WERI-Rb-1 (cell line): ENCODE measurements around the gene GPR148.

Source experiments
- DNase-seq: peaks from one replicate; pipeline ENCODE4 v3.0.0-alpha.2; 2020
- H3K27ac ChIP-seq: fragments of 250-450 bp; sonication (Bioruptor Pico); 2 replicates; pipeline ENCODE4 v1.5.1; 2020; ENCODE audit warnings: mild to moderate bottlenecking, moderate library complexity
- H3K27me3 ChIP-seq: fragments of 250-450 bp; sonication (Bioruptor Pico); 2 replicates; pipeline ENCODE4 v1.5.1; 2021; ENCODE audit warnings: mild to moderate bottlenecking, low read depth, moderate library complexity; ENCODE audit not compliant: insufficient read depth, severe bottlenecking
- H3K36me3 ChIP-seq: fragments of 250-450 bp; sonication (Bioruptor Pico); 2 replicates; pipeline ENCODE4 v1.5.1; 2020; ENCODE audit warnings: mild to moderate bottlenecking, moderate library complexity
- H3K4me3 ChIP-seq: 2 replicates; pipeline ENCODE4 v1.5.1; 2011; ENCODE audit warnings: low read depth, mild to moderate bottlenecking, control low read depth, low read length
- H3K9me3 ChIP-seq: fragments of 250-450 bp; sonication (Bioruptor Pico); 2 replicates; pipeline ENCODE4 v1.5.1; 2021; ENCODE audit warnings: mild to moderate bottlenecking, moderate library complexity; ENCODE audit not compliant: severe bottlenecking
- CTCF ChIP-seq: IDR thresholded peaks from 2 replicates; pipeline ENCODE4 v1.5.1; 2011; ENCODE audit warnings: low read depth, mild to moderate bottlenecking, control low read depth, inconsistent platforms, low read length

GPR148 gene

GRCh38 chr2:130744287-130745117, 15.6 kb downstream of the GPR148 start:
- peak overlapping the region; percentile 9; the same call in 1 of the 2 replicates for H3K4me3 ChIP-seq
- no peaks in the 10 kb centered on the region for H3K27me3 ChIP-seq
- H3K36me3 ChIP-seq = no peaks in the 10 kb centered on the region
- peak overlapping the region; percentile 89 for H3K27ac ChIP-seq
- H3K9me3 ChIP-seq = peaks cover 2% of the 10 kb centered on the region
- TF ChIP-seq CTCF = no peak
- DNase-seq = peak; percentile 85

- Histone ChIP-seq H3K9me3 (peaks cover 2% of the 10 kb centered on the region), H3K4me3 (no peak overlapping the region), H3K27ac (no peak overlapping the region), H3K36me3 (no peaks in the 10 kb centered on the region), H3K27me3 (no peaks in the 10 kb centered on the region)
- DNase-seq = no peak
- TF ChIP-seq CTCF = no peak
These were observed 20.2 kb downstream of the GPR148 start for GRCh38 chr2:130749078-130749477.

GRCh38 chr2:130749641-130750040, 20.8 kb downstream of the GPR148 start:
- H3K27me3 ChIP-seq = no peaks in the 10 kb centered on the region
- no peak for TF ChIP-seq CTCF

GRCh38 chr2:130754811-130755210, 25.9 kb downstream of the GPR148 start:
- H3K4me3 ChIP-seq = peak overlapping the region; percentile 84
- DNase-seq = no peak

More at GRCh38 chr2:130749641-130750040, 20.8 kb downstream of the GPR148 start:
- no peak overlapping the region for H3K4me3 ChIP-seq
- no peak overlapping the region for H3K27ac ChIP-seq
- no peaks in the 10 kb centered on the region for H3K36me3 ChIP-seq
- no peak for DNase-seq
- H3K9me3 ChIP-seq = peaks cover 2% of the 10 kb centered on the region

GRCh38 chr2:130755256-130756052, 26.6 kb downstream of the GPR148 start, which contains the start of gene AMER3:
TSS of gene AMER3 (plus strand) at chr2:130755540. CDS start at chr2:130762073, 6,533 bp downstream.
- H3K4me3 ChIP-seq = peak within 1 kb of the TSS; percentile 88
- H3K27me3 ChIP-seq = no peaks in the 10 kb centered on the region
- H3K27ac ChIP-seq = peak within 1 kb of the TSS; percentile 94
- TF ChIP-seq CTCF = no peak
- H3K36me3 ChIP-seq = no peaks in the 10 kb centered on the region; the same call in none of the 2 replicates
- DNase-seq = peak; percentile 84
- H3K9me3 ChIP-seq = no peaks in the 10 kb centered on the region

More at GRCh38 chr2:130754811-130755210, 25.9 kb downstream of the GPR148 start:
- no peaks in the 10 kb centered on the region; the same call in 1 of the 2 replicates for H3K36me3 ChIP-seq
- H3K27ac ChIP-seq = peak overlapping the region; percentile 92
- no peaks in the 10 kb centered on the region for H3K27me3 ChIP-seq
- no peaks in the 10 kb centered on the region for H3K9me3 ChIP-seq
- no peak for TF ChIP-seq CTCF
